Fibroblast of pulmonary artery (primary cell): ENCODE measurements around the gene DHFR2.
"Not testable (repeated sequence)": the region's sequence is repeated elsewhere in the genome, so short reads cannot be mapped to it uniquely, and the experiment has no call there.

Experiments used
- DNase-seq: peaks from one replicate; pipeline ENCODE4 v3.0.0-alpha.2; 2010; ENCODE audit warnings: low read depth
- H3K4me3 ChIP-seq: replicated peaks from 2 replicates; pipeline ENCODE4 v1.5.1; 2011; ENCODE audit warnings: low read depth, mild to moderate bottlenecking, control low read depth, low read length, moderate library complexity
- TF ChIP-seq, protein P1 (sequence below): IDR thresholded peaks from 2 replicates; pipeline ENCODE4 v1.5.1; 2011; ENCODE audit warnings: mild to moderate bottlenecking, control low read depth, low read length, inconsistent platforms; ENCODE audit errors: missing control alignments

The DHFR2 gene

DNA sequence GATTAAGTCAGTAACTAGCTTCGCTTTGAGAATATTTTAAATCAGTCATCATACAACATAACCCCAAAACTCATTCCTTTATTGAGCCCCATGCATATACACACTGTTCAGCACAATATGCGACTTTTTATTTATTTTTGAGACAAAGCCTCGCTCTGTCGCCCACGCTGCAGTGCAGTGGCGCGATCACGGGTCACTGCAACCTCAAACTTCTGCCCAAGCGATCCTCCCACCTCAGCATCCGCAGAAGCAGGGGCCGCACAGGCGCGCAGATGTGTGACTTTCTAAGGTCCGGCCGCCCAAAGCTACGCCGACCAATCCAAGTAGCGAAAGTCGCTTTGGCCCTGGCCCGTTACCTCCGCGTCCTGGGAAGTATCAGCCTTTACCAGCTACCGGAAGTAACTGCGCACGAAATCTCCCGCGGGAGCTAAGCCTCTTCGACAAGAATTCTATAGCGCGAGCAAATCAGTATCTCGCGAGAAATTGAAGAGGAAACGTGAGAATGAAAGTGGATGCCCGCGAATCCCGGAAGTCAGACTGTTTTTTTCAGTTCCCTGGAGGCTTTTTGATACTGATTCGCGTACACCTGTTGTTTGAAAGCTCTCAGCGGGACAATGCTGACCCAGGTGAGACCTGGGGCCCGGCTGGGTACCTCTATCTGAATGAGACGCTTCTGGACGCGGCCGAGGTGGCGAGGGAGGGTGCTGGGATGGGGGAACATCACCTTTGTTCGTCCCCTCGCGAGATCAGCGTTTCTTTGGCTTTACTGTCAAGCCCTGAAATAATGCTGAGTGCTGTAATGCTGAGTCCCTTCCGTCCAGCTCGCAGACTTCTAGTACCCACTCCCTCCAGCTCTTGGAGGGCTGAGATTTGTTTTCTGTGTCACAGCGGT, at the start of gene DHFR2, which contains the start of gene NSUN3:
DHFR2 (minus strand) TSS at position 404 of the 892 bp plus-strand sequence. CDS start 1,405 bp downstream, outside the sequence.
NSUN3 (plus strand) TSS at position 549 of the 892 bp plus-strand sequence; CDS start at position 615, 66 bp downstream.
- peak within 1 kb of the TSS; percentile 77 for H3K4me3 ChIP-seq
- DNase-seq, result peak; percentile 99
- TF ChIP-seq, protein P1, sequence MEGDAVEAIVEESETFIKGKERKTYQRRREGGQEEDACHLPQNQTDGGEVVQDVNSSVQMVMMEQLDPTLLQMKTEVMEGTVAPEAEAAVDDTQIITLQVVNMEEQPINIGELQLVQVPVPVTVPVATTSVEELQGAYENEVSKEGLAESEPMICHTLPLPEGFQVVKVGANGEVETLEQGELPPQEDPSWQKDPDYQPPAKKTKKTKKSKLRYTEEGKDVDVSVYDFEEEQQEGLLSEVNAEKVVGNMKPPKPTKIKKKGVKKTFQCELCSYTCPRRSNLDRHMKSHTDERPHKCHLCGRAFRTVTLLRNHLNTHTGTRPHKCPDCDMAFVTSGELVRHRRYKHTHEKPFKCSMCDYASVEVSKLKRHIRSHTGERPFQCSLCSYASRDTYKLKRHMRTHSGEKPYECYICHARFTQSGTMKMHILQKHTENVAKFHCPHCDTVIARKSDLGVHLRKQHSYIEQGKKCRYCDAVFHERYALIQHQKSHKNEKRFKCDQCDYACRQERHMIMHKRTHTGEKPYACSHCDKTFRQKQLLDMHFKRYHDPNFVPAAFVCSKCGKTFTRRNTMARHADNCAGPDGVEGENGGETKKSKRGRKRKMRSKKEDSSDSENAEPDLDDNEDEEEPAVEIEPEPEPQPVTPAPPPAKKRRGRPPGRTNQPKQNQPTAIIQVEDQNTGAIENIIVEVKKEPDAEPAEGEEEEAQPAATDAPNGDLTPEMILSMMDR, result no peak

DNA sequence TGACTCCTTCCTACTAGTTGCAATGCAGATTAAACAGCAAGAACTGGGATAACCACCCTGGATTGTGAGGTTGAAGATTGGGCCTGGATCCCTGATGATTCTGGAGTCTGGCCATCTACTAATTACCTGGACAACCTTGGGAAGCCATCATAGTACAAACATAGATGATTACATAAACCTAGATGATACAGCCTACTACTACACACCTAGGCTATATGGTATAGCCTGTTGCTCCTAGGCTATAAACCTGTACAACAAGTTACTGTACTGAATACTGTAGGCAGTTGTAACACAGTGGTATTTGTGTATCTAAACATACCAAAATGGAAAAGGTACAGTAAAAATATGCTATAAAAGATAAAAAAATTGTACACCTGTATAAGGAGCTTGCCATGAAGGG, 48.1 kb upstream of the DHFR2 start:
- no peak for DNase-seq
- TF ChIP-seq, protein P1, result no peak
- no peak overlapping the region for H3K4me3 ChIP-seq

DNA sequence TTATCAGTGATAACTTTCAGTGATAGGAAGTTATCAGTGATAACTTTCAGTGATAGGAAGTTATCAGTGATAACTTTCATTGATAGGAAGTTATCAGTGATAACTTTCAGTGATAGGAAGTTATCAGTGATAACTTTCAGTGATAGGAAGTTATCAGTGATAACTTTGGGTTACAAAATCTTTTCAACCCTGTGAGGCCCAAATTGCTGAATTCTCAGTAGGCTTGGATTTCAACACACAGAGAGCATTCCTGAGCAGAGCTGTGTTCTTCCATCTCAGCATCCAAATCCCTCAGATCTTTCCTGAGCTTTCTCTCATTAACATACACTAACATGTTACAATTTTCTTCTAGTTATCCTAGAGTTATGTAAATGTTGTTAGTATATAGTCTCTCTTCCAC, 47.5 kb upstream of the DHFR2 start:
- DNase-seq, result peak; percentile 6
- H3K4me3 ChIP-seq, result not testable (repeated sequence)

DNA sequence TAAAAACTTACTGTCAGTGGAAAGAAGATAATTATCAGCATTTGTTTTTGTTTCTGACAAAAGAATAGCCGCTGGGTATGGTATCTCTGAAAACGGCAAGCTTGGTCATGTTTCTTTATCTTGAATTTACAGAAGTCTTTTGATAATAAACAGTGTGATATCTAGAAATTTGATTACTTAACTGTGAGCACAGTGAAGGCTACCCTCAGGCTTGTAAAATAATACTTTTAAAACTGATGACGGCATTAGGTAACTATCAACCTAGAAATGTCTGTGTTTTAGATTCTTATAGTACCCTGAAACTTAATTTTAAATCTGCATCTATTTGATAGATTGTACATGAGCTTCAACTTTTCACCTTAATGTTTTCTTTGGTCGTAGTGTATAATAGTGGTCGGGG, 43.6 kb upstream of the DHFR2 start:
- DNase-seq, result no peak
- TF ChIP-seq, protein P1, result no peak
- H3K4me3 ChIP-seq, result no peak overlapping the region

DNA sequence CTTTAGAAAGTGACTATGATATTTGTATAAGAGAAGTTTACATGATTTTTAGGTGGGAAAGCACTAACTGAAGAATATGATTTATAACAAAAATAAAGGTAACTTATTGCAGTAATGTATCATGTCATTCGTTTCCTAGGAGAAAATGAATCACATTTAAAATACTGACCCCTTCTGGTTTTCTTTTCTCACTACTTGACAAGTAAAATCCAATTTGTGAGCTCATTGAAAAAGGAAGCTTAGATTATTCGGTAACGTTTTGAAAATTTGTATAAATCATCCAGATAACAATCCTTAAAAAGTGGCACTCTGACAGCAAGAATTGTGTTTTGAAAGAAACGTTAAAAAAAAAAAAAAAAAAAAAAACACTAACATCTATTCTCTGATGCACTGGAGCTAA, 39.1 kb upstream of the DHFR2 start:
- DNase-seq, result peak; percentile 33
- no peak overlapping the region for H3K4me3 ChIP-seq
- TF ChIP-seq, protein P1, result peak; percentile 20

DNA sequence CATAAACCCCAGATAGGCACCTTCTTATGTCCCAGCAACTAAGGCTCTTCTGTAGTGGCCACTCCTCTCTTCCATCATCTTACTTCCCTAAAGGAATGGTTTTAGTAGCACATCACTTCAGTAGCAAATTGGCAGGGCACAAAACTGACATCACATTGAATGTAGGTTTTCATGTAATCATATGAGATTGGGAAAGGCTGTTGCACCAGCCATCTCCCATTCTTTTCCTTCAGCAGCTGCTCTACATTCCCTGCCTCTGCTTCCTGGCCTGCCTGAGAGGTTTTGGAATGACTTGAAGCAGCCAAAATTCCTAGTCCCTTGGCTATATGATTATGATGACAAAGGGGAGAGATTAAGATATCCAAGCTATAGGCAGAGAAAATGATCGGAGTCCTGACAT, 36.6 kb upstream of the DHFR2 start:
- DNase-seq, result peak; percentile 69
- TF ChIP-seq, protein P1, result no peak
- no peak overlapping the region for H3K4me3 ChIP-seq

DNA sequence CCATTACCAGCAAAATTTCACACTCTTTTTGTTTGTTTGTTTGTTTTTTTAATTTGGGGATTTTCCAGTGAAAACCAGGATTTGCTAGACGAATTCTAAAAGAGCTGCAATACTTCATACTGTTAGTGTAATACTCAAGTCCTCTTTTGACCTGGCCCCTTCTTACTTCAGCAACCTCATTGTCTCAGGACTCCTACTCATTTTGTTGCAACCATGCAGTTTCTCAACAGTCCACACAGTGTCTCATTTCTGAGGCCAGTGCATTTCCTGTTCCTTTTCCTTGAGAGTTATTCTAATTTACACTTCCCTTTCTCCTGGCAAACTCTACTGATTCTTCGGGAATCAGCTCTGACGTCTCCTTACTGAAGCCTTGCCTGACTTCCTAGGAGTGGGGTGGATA, 35.7 kb upstream of the DHFR2 start:
- no peak overlapping the region for H3K4me3 ChIP-seq
- DNase-seq, result peak; percentile 91
- TF ChIP-seq, protein P1, result peak; percentile 31
